Ascending aorta (tissue), 2 donors: ENCODE results near the gene ARHGEF6. TPM values are rescaled to one million over a fixed set of nuclear protein-coding genes. Genes with fewer than 3 reads are reported as not detected.

Experiments
- DNase-seq, 2 donors: peaks; one replicate each; pipeline ENCODE4 v3.0.0-alpha.2; 2019; ENCODE audit warnings: low spot score in 2 of 2
- H3K27ac ChIP-seq, 2 donors: fragments of 200-600 bp; sonication (generic); one replicate each; pipeline ENCODE4 v1.5.1; 2016 to 2017; ENCODE audit warnings: mild to moderate bottlenecking in 1 of 2
- H3K27me3 ChIP-seq: fragments of 200-600 bp; sonication (generic); one replicate; pipeline ENCODE4 v1.5.1; 2017
- H3K36me3 ChIP-seq, 2 donors: fragments of 200-600 bp; sonication (generic); one replicate each; pipeline ENCODE4 v1.5.1; 2016
- H3K4me1 ChIP-seq, 2 donors: fragments of 200-600 bp; sonication (generic); one replicate each; pipeline ENCODE4 v1.5.1; 2016 to 2017; ENCODE audit warnings: mild to moderate bottlenecking in 1 of 2
- H3K4me3 ChIP-seq, 2 donors: fragments of 200-600 bp; sonication (generic); one replicate each; pipeline ENCODE4 v1.5.1; 2016 to 2017; ENCODE audit warnings: mild to moderate bottlenecking in 1 of 2
- H3K9me3 ChIP-seq, 2 donors: fragments of 200-600 bp; sonication (generic); one replicate each; pipeline ENCODE4 v1.5.1; 2016
- intact Hi-C: fragments of 100-400 bp; cut with DNase I; formaldehyde crosslinking; loops from one replicate; pipeline ENCODE4 v1.15.1; 2023
- total RNA-seq: library from RNA; depleted of rRNA; stranded (reverse); fragments of >200 nt; gene quantifications from one replicate; pipeline ENCODE4 v1.1.0, GENCODE V29; 2016
- TF ChIP-seq, protein P1 (sequence below), 3 experiments: fragments of 200-600 bp in 2 of 3; fragments of 450-650 bp in 1 of 3; sonication (generic) in 2 of 3; IDR thresholded peaks; one replicate each; pipeline ENCODE4 v1.5.1; 2016 to 2019; ENCODE audit warnings: antibody characterized with exemption in 3 of 3, mild to moderate bottlenecking in 1 of 3, moderate library complexity in 1 of 3

ARHGEF6 gene
- total RNA-seq, 1 donor from 2014 or later, result 17.6 TPM

DNA sequence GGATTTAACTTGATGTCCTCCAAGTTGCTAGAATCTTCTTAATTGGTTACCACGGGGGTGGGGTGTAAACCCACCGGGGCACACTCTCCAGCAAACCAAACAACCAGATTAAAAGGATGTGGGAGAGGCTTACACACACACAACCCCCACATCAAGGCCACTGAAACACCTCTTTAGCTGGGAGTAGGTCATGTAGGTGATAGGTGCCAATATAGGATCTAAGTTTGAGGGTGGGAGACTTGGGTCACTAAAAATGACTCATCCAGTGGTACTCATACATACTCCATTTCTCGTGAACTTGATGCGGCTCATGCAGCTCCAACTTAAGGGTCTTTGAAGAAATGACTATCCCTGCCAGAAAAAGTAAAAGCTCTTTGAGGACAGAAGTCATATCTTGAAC lies 153.3 kb downstream of the ARHGEF6 start:
- no peak for DNase-seq
- H3K9me3 ChIP-seq, result no peaks in the 10 kb centered on the region
- H3K27me3 ChIP-seq, result no peaks in the 10 kb centered on the region
- H3K4me3 ChIP-seq, result no peak overlapping the region
- TF ChIP-seq, protein P1, sequence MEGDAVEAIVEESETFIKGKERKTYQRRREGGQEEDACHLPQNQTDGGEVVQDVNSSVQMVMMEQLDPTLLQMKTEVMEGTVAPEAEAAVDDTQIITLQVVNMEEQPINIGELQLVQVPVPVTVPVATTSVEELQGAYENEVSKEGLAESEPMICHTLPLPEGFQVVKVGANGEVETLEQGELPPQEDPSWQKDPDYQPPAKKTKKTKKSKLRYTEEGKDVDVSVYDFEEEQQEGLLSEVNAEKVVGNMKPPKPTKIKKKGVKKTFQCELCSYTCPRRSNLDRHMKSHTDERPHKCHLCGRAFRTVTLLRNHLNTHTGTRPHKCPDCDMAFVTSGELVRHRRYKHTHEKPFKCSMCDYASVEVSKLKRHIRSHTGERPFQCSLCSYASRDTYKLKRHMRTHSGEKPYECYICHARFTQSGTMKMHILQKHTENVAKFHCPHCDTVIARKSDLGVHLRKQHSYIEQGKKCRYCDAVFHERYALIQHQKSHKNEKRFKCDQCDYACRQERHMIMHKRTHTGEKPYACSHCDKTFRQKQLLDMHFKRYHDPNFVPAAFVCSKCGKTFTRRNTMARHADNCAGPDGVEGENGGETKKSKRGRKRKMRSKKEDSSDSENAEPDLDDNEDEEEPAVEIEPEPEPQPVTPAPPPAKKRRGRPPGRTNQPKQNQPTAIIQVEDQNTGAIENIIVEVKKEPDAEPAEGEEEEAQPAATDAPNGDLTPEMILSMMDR (IDR thresholded peaks at IDR 0.05), result no peak
- no peaks in the 10 kb centered on the region for H3K36me3 ChIP-seq
- intact Hi-C loops, result no loop called here
- H3K4me1 ChIP-seq, result no peaks in the 10 kb centered on the region
- H3K27ac ChIP-seq, result no peak overlapping the region

DNA sequence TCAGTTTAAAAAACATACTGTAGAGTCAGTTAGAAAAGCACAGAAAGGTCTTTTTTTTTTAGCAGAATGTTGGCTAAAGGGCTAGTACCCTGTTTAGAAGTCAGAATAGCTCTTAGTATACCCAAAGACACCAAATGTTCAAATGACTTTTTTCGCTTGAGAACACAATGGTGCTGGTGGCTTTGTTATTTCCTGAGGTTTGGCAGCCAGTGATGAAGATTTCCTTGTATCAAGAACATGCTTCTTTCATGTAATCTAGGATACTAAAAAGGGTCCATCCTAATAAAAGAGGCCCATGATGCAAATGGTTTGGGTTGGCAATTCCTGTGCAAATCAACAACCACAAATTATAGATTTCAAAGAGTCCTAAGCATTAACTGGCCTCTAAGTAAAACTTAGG lies 153.8 kb downstream of the ARHGEF6 start:
- Histone ChIP-seq H3K36me3 (no peaks in the 10 kb centered on the region), H3K27ac (no peak overlapping the region), H3K4me1 (no peaks in the 10 kb centered on the region), H3K27me3 (no peaks in the 10 kb centered on the region), H3K4me3 (no peak overlapping the region), H3K9me3 (no peaks in the 10 kb centered on the region)
- TF ChIP-seq, protein P1 (IDR thresholded peaks at IDR 0.05), result no peak
- intact Hi-C loops, result no loop called here
- no peak for DNase-seq

DNA sequence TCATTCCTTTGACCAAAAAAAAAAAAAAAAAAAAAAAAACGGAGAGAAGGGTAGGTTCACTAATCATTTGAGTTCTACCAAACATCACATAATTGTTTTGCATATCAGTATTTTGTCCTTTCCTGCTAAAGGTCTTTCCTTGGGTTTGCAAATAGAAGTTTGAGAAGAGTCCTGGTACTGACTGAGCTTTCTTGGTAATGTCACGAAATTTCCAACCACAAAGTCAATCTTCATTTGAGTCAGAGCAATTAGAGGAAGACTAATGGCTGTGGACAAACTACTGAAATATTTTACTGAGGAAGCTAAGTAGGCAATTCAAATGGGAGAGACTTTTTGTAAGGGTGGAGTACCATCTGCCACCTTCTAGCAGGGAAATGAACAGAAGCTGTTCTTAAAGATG lies 154.5 kb downstream of the ARHGEF6 start:
- H3K27ac ChIP-seq, result no peak overlapping the region
- no peaks in the 10 kb centered on the region for H3K9me3 ChIP-seq
- H3K27me3 ChIP-seq, result no peaks in the 10 kb centered on the region
- H3K4me3 ChIP-seq, result no peak overlapping the region
- H3K4me1 ChIP-seq, result no peaks in the 10 kb centered on the region
- intact Hi-C loops, result no loop called here
- TF ChIP-seq, protein P1 (IDR thresholded peaks at IDR 0.05), result no peak
- no peaks in the 10 kb centered on the region for H3K36me3 ChIP-seq
- no peak for DNase-seq

DNA sequence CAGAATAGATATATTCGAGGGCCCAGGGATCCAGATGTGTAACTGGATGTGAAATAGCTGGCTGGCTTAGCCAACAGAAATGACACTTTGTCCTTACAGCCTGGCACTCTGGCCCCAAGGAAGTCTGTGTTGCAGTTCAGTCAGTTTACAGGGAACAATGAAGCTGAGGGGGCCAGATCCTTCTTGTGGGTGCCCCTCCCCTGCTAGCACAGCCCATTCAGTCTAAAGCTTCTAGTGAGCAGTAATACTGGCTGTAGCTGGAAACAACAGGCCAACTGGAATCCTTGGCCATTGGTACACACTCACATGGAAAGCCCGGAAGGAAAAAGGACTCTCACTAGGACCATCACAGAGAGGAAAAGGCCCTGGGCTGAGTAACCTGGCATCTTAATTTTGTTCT lies 155.5 kb downstream of the ARHGEF6 start:
- H3K4me1 ChIP-seq, result no peaks in the 10 kb centered on the region
- no peaks in the 10 kb centered on the region for H3K36me3 ChIP-seq
- no peak overlapping the region for H3K4me3 ChIP-seq
- TF ChIP-seq, protein P1 (IDR thresholded peaks at IDR 0.05), result no peak
- intact Hi-C loops, result no loop called here
- no peaks in the 10 kb centered on the region for H3K27me3 ChIP-seq
- H3K27ac ChIP-seq, result no peak overlapping the region
- H3K9me3 ChIP-seq, result no peaks in the 10 kb centered on the region
- DNase-seq, result no peak

DNA sequence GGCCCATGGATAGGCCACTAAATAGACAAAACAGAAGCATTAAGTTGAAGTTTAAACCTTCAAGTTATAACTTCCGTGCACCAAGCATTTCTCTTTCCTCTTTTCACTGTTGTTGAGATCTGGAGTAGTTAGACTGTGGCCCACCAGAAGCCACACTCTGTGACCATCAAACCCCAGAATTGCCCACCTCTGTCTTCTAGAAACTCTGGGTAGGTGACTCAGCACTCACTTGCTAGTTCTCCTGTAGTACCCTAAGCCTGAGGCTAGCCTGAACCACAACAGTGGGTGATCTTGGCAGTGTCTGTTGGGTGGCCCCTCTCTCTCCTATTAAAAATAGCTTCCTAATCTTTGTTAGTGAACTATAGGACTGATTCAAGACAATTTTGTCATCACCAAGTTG lies 157.3 kb downstream of the ARHGEF6 start:
- no peak for DNase-seq
- Histone ChIP-seq H3K27me3 (no peaks in the 10 kb centered on the region), H3K4me3 (no peak overlapping the region), H3K4me1 (no peaks in the 10 kb centered on the region), H3K27ac (no peak overlapping the region), H3K9me3 (no peaks in the 10 kb centered on the region), H3K36me3 (no peaks in the 10 kb centered on the region)
- intact Hi-C loops, result no loop called here
- TF ChIP-seq, protein P1 (IDR thresholded peaks at IDR 0.05), result no peak

DNA sequence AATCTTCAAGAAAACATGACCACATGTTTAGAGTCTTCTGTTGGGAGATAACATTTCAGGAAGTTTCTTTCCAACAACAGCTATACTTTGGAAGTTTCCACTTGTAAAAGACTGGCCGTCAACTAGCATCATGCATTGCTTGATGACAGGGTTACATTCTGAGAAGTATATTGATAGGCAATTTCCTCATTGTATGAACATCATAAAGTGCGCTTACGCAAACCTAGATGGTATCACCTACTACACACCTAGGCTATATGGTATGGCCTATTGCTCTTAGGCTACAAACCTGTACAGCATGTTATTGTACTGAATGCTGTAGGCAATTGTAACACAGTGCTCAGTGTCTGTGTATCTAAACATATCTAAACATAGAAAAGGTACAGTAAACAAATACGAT lies 158.2 kb downstream of the ARHGEF6 start:
- intact Hi-C loops, result no loop called here
- Histone ChIP-seq H3K9me3 (no peaks in the 10 kb centered on the region), H3K27ac (no peak overlapping the region), H3K27me3 (no peaks in the 10 kb centered on the region), H3K4me3 (no peak overlapping the region), H3K36me3 (no peaks in the 10 kb centered on the region), H3K4me1 (no peaks in the 10 kb centered on the region)
- no peak for DNase-seq
- TF ChIP-seq, protein P1 (IDR thresholded peaks at IDR 0.05), result no peak
